LNCAP (cell line): Measurements from ENCODE around the gene ASB18.

Source experiments
- CTCF ChIP-seq: fragments of 450-650 bp; IDR thresholded peaks from 2 replicates; pipeline ENCODE4 v1.5.1; 2017; ENCODE audit warnings: mild to moderate bottlenecking

The ASB18 gene

DNA sequence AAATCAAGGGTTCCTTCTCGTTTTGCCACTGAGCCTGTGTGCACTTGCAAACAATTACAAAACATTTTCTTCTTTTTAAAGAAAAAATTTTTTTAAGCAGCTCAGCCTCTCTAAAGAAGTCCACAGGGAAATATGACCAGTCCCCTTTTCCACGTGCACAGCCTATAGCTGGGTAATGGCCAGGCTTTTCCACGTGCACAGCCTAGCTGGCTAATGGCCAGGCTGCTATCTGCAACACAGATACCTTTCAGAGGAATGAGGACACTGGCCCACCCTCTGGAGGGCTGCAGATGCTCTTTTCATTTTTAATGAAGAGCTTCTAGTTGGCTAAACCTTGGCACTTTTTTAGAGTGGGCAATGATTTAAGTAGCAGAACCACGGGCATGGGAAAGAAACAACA is 46.3 kb downstream of the ASB18 start:
- TF ChIP-seq CTCF, result no peak

GRCh38 chr2:236216711-236217110 is 47.5 kb downstream of the ASB18 start:
- no peak for TF ChIP-seq CTCF

DNA sequence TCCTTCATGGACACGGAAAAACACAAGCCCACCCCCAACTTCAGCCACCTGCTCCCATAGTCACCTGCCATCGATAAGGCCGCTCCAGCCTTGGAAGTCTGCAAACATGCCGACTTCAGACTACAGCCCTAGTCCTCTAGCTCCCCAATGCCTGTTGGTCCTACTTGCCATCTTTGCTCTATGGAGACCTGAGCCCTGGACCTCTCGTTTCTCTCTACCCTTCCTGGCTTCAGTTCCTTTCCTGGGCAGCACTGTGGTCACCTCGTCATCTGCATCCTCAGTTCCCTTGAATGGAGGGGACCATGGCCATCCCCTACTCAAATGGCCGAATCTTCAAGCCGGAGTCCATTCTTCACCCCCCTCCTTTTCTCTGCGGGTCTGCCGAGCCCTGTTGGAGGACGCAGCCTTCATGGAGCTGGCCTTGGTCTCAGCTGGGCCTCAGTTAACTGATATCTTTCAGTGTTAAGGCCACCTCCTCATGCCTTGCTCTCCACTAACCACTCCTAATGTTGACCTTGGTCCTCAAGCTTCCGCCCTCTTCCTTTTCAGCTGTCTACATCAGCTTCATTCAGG is 48.4 kb downstream of the ASB18 start:
- TF ChIP-seq CTCF, result no peak

GRCh38 chr2:236215196-236215595 is 49.0 kb downstream of the ASB18 start:
- no peak for TF ChIP-seq CTCF

- no peak for TF ChIP-seq CTCF
Observed at GRCh38 chr2:236214376-236214995, 49.7 kb downstream of the ASB18 start.

- no peak for TF ChIP-seq CTCF
Observed at GRCh38 chr2:236211296-236211695, 52.9 kb downstream of the ASB18 start.

- TF ChIP-seq CTCF, result no peak
Observed at GRCh38 chr2:236210536-236210935, 53.7 kb downstream of the ASB18 start.

DNA sequence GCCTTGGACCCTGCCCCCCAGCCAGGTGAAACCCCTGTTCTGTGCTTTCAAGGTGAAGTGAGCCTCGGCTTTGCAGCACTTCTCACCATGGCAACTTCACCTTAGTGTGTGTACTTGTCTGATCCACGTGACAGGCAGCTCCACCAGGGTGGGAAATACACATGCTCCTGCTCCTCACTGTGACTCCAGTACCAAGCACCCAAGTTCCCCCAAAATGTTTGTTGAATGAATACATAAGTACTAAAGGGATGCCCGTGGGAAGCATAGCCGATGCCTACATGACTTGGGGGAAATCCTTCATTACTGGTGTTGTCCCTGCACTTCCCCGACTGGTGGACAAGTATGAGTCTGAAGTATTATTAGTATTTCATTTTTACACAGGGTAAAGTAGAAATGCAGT is 54.2 kb downstream of the ASB18 start:
- TF ChIP-seq CTCF, result no peak
